IPS-18a (cell line): Measurements from ENCODE around the gene FGF14.

Source experiments
- H3K27ac ChIP-seq: one replicate; pipeline ENCODE4 v1.5.1; 2013; ENCODE audit warnings: low read length
- H3K27me3 ChIP-seq: one replicate; pipeline ENCODE4 v1.6.1; 2013; ENCODE audit warnings: mild to moderate bottlenecking, low read length; ENCODE audit not compliant: control insufficient read depth, insufficient read depth
- H3K36me3 ChIP-seq: one replicate; pipeline ENCODE4 v1.6.1; 2013; ENCODE audit warnings: low read depth, low read length; ENCODE audit not compliant: control insufficient read depth
- H3K4me1 ChIP-seq: one replicate; pipeline ENCODE4 v1.6.1; 2013; ENCODE audit warnings: low read depth, low read length; ENCODE audit not compliant: control insufficient read depth
- H3K4me3 ChIP-seq: one replicate; pipeline ENCODE4 v1.5.1; 2013; ENCODE audit warnings: low read length
- H3K9ac ChIP-seq: one replicate; pipeline ENCODE4 v1.6.1; 2013; ENCODE audit warnings: mild to moderate bottlenecking, low read length, moderate library complexity
- H3K9me3 ChIP-seq: one replicate; pipeline ENCODE4 v1.6.1; 2013; ENCODE audit warnings: low read depth, low read length; ENCODE audit not compliant: control insufficient read depth

The FGF14 gene

GRCh38 chr13:101967216-101967615 lies 434.6 kb downstream of the FGF14 start:
- no peak overlapping the region for H3K27ac ChIP-seq
- H3K27me3 ChIP-seq = no peaks in the 10 kb centered on the region
- no peaks in the 10 kb centered on the region for H3K9me3 ChIP-seq
- H3K4me1 ChIP-seq = peaks cover 6% of the 10 kb centered on the region
- H3K9ac ChIP-seq = no peak overlapping the region
- no peaks in the 10 kb centered on the region for H3K36me3 ChIP-seq
- H3K4me3 ChIP-seq = no peak overlapping the region

DNA sequence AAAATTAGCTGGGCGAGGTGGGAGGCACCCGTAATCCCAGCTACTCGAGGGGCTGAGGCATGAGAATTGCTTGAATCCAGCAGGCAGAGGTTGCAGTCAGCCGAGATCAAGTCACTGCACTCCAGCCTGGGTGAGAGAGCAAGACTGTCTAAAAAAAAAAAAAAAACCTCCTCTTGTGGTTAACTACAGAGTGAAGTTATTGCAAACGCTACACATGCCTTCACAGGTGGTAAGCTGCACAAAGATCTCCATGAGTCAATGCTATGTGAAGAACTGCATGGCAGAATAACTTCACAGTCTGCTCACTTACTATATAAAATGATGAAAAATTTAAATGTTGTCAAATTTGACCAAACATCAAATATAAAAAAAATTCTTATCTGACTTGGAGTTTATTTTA lies 436.8 kb downstream of the FGF14 start:
- Histone ChIP-seq H3K9ac (no peak overlapping the region), H3K4me3 (no peak overlapping the region), H3K27me3 (no peaks in the 10 kb centered on the region), H3K9me3 (no peaks in the 10 kb centered on the region), H3K36me3 (no peaks in the 10 kb centered on the region), H3K4me1 (no peaks in the 10 kb centered on the region), H3K27ac (no peak overlapping the region)

DNA sequence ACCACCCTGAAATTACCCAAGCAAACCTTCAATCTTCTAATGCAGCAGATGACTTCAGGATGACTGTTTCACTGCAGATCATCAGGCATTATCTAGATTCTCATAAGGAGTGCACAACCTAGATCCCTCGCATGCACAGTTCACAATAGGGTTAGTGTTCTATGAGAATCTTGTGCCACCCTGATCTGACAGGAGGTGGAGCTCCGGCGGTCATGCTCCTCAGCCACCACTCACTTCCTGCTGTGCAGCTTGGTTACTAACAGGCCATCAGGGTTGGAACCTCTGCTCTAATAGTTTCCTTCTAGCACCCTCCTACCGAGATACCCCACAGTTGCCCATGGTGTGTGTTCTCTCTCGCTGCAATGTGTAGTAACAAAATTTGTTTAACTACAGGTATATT lies 442.8 kb downstream of the FGF14 start:
- Histone ChIP-seq H3K36me3 (no peaks in the 10 kb centered on the region), H3K4me3 (no peak overlapping the region), H3K9ac (no peak overlapping the region), H3K27me3 (no peaks in the 10 kb centered on the region), H3K27ac (no peak overlapping the region), H3K9me3 (no peaks in the 10 kb centered on the region), H3K4me1 (no peaks in the 10 kb centered on the region)

GRCh38 chr13:101955764-101956163 lies 446.1 kb downstream of the FGF14 start:
- Histone ChIP-seq H3K4me1 (no peaks in the 10 kb centered on the region), H3K4me3 (no peak overlapping the region), H3K9me3 (no peaks in the 10 kb centered on the region), H3K27ac (no peak overlapping the region), H3K36me3 (no peaks in the 10 kb centered on the region), H3K9ac (no peak overlapping the region), H3K27me3 (no peaks in the 10 kb centered on the region)

DNA sequence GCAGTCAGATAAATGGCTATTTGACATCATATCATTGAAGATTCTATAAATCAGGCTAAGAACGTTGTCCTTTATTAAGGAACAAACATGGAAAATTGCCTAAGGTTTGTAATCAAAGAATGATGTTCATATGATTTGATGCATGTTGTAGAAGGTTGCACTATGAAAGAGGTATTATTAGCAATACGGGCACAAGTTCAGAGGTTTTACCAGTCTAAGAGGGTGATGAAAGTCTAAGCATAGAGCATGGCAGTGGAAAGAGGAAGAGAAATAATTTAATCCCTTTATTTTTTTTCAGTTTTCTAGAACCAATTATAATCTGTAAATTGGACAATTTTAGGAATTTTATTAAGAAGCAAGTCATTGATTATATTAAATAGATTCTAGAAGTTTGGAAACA lies 450.7 kb downstream of the FGF14 start:
- H3K36me3 ChIP-seq = no peaks in the 10 kb centered on the region
- H3K9me3 ChIP-seq = no peaks in the 10 kb centered on the region
- no peak overlapping the region for H3K4me3 ChIP-seq
- H3K4me1 ChIP-seq = no peaks in the 10 kb centered on the region
- no peaks in the 10 kb centered on the region for H3K27me3 ChIP-seq
- H3K9ac ChIP-seq = no peak overlapping the region
- no peak overlapping the region for H3K27ac ChIP-seq

GRCh38 chr13:101949681-101950080 lies 452.2 kb downstream of the FGF14 start:
- H3K9ac ChIP-seq = no peak overlapping the region

GRCh38 chr13:101946401-101946800 lies 455.4 kb downstream of the FGF14 start:
- H3K27me3 ChIP-seq = no peaks in the 10 kb centered on the region
- H3K9ac ChIP-seq = no peak overlapping the region
- H3K4me3 ChIP-seq = no peak overlapping the region
- no peak overlapping the region for H3K27ac ChIP-seq
- no peaks in the 10 kb centered on the region for H3K36me3 ChIP-seq
- H3K9me3 ChIP-seq = no peaks in the 10 kb centered on the region
- H3K4me1 ChIP-seq = no peaks in the 10 kb centered on the region

More at GRCh38 chr13:101949681-101950080, 452.2 kb downstream of the FGF14 start:
- H3K27ac ChIP-seq = no peak overlapping the region
- no peaks in the 10 kb centered on the region for H3K9me3 ChIP-seq
- no peaks in the 10 kb centered on the region for H3K4me1 ChIP-seq
- no peak overlapping the region for H3K4me3 ChIP-seq
- H3K36me3 ChIP-seq = no peaks in the 10 kb centered on the region
- no peaks in the 10 kb centered on the region for H3K27me3 ChIP-seq

DNA sequence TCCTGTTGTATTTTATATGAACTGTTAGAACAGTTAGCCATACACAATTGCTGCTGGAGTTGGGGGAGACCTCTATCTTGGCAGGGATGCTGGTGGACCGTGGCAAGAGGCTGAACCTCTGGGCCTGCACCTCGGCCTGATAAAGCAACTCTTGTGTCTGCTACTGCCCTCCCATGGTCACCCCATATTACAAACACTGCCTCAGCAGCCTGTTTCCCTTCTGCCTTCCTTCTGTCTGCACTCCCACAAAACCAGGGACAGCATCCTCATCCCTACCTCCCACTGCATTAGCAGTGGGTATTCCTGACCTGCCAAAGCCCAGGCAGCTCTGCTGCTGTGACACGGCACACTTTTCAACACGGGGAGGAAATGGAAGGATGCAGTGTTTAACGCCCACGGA lies 456.4 kb downstream of the FGF14 start:
- Histone ChIP-seq H3K4me3 (no peak overlapping the region), H3K9me3 (no peaks in the 10 kb centered on the region), H3K9ac (no peak overlapping the region), H3K4me1 (no peaks in the 10 kb centered on the region), H3K36me3 (no peaks in the 10 kb centered on the region), H3K27me3 (no peaks in the 10 kb centered on the region), H3K27ac (no peak overlapping the region)

GRCh38 chr13:101944521-101944920 lies 457.3 kb downstream of the FGF14 start:
- H3K27ac ChIP-seq = no peak overlapping the region
- no peaks in the 10 kb centered on the region for H3K9me3 ChIP-seq
- no peak overlapping the region for H3K9ac ChIP-seq
- no peaks in the 10 kb centered on the region for H3K27me3 ChIP-seq
- no peaks in the 10 kb centered on the region for H3K4me1 ChIP-seq
- no peak overlapping the region for H3K4me3 ChIP-seq
- no peaks in the 10 kb centered on the region for H3K36me3 ChIP-seq

- no peaks in the 10 kb centered on the region for H3K27me3 ChIP-seq
- H3K4me1 ChIP-seq = no peaks in the 10 kb centered on the region
- H3K4me3 ChIP-seq = no peak overlapping the region
- no peaks in the 10 kb centered on the region for H3K36me3 ChIP-seq
- no peak overlapping the region for H3K27ac ChIP-seq
- no peak overlapping the region for H3K9ac ChIP-seq
- no peaks in the 10 kb centered on the region for H3K9me3 ChIP-seq
Observed at GRCh38 chr13:101942535-101943157, 459.2 kb downstream of the FGF14 start.

DNA sequence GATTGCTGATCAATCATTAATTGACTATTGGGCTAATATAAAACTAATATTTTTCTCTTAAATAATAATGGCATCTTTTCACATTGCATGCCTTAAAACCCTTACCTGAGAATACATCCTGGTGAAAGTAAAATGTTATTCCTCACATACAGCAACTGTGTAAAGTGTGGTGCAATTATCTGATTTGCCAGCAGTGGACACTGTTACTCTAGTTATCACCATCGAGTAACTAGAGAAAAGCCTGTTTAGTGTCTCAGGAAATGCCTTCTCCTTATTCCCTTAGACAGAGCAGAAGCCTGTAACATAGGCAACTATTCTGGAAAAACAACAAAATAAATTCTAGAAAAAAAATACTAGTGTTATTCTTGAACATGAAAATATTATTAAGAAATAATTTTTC lies 459.8 kb downstream of the FGF14 start:
- Histone ChIP-seq H3K9me3 (no peaks in the 10 kb centered on the region), H3K27me3 (no peaks in the 10 kb centered on the region), H3K4me3 (no peak overlapping the region), H3K36me3 (no peaks in the 10 kb centered on the region), H3K9ac (no peak overlapping the region), H3K4me1 (no peaks in the 10 kb centered on the region), H3K27ac (no peak overlapping the region)

DNA sequence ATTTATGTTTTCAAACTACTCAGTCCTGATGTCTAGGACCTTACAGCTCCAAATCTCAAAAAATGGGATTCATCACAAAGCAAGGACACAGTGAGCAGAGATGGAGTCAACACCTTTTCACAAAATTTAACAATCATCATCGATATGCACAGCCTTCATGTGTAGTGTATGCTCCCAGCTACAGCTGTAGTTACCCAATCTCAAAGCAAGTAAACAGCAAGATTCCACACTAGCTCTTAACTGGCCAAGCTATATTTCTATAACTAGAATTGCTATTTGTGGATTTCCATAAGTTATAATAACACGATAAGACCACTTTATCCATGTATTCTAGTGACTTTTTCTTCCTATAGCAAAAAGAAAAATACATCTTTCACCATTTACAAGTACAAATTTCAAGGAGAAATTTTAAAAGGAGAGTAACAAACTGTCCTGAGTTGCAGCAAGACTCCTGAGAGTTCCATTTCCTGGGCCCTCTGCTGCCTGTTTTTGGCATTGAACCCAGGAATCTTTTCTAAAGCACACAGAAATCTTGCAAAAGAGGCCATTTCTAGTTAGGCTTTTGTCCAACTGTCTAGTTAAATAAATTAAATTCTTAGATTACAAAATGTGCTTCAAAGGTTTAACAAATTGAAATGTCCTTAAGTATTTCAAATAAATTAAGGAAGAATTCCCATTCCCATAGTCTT lies 460.6 kb downstream of the FGF14 start:
- no peaks in the 10 kb centered on the region for H3K27me3 ChIP-seq
- no peak overlapping the region for H3K4me3 ChIP-seq
- no peak overlapping the region for H3K9ac ChIP-seq
- no peaks in the 10 kb centered on the region for H3K4me1 ChIP-seq
- no peak overlapping the region for H3K27ac ChIP-seq
- no peaks in the 10 kb centered on the region for H3K36me3 ChIP-seq
- H3K9me3 ChIP-seq = no peaks in the 10 kb centered on the region
